Cardiac muscle cell (in vitro differentiated cells and primary cell): ENCODE results near the gene DCLK1. TPM values are rescaled to one million over a fixed set of nuclear protein-coding genes. Genes with fewer than 3 reads are reported as not detected.

Source experiments
- DNase-seq, 2 donors: peaks; one replicate each; pipeline versions ENCODE4 v3.0.0 to v3.0.0-alpha.2; 2010 to 2017; ENCODE audit warnings: low read depth in 1 of 2, low spot score in 1 of 2
- H3K27ac ChIP-seq: fragments of 200-600 bp; sonication (generic); 2 replicates; pipeline ENCODE4 v1.5.1; 2016
- H3K27me3 ChIP-seq: fragments of 200-600 bp; sonication (generic); 2 replicates; pipeline ENCODE4 v1.6.0; 2016; ENCODE audit warnings: control low read depth
- H3K36me3 ChIP-seq: fragments of 200-600 bp; sonication (generic); 2 replicates; pipeline ENCODE4 v1.5.1; 2016; ENCODE audit warnings: control low read depth
- H3K4me1 ChIP-seq: fragments of 200-600 bp; sonication (generic); 2 replicates; pipeline ENCODE4 v1.8.1; 2017; ENCODE audit warnings: low read depth, mild to moderate bottlenecking, mixed run types
- H3K4me3 ChIP-seq: fragments of 200-600 bp; sonication (generic); 2 replicates; pipeline ENCODE4 v1.5.1; 2016; ENCODE audit warnings: mild to moderate bottlenecking
- H3K9me3 ChIP-seq: fragments of 200-600 bp; sonication (generic); 2 replicates; pipeline ENCODE4 v1.5.1; 2017; ENCODE audit warnings: low read depth, mild to moderate bottlenecking, control low read depth
- polyA plus RNA-seq: library from polyadenylated mRNA; unstranded; fragments of >200 nt; fragmentation: Nextera tagmentation; extraction: Ambion mirVana; gene quantifications from 2 replicates; pipeline ENCODE4 v1.2.1, GENCODE V29; 2016
- total RNA-seq: library from RNA; depleted of rRNA; stranded (reverse); fragments of >200 nt; gene quantifications from 2 replicates; pipeline ENCODE4 v1.2.3, GENCODE V29; 2016
- TF ChIP-seq, protein P1 (sequence below): IDR thresholded peaks from 2 replicates; pipeline ENCODE4 v1.5.1; 2012; ENCODE audit warnings: low read depth, mild to moderate bottlenecking, low read length

The DCLK1 gene
- total and polyA plus RNA-seq, 2 experiments from 2014 or later: 0.09 TPM; not detected in 1

DNA sequence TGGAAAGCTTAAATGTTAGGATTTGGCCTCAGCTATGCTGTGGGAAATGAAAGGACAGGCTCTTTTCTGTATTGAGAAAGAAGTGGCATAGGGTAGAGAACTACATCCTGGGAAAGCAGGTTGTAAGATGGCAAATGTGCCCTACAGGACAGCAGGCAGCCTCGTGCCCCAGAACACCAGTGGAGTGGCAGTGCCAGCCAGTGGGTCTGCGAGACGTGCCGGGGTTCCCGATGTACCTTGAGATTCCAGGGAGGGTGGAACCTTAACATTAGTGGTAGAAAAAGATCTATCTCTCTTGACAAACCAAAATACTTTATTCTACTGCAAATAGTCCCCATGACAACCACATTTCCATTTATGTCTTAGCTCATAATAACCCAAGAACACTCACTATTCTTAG, 42.7 kb downstream of the DCLK1 start:
- H3K4me3 ChIP-seq: no peak overlapping the region
- H3K27ac ChIP-seq: no peak overlapping the region
- TF ChIP-seq, protein P1, sequence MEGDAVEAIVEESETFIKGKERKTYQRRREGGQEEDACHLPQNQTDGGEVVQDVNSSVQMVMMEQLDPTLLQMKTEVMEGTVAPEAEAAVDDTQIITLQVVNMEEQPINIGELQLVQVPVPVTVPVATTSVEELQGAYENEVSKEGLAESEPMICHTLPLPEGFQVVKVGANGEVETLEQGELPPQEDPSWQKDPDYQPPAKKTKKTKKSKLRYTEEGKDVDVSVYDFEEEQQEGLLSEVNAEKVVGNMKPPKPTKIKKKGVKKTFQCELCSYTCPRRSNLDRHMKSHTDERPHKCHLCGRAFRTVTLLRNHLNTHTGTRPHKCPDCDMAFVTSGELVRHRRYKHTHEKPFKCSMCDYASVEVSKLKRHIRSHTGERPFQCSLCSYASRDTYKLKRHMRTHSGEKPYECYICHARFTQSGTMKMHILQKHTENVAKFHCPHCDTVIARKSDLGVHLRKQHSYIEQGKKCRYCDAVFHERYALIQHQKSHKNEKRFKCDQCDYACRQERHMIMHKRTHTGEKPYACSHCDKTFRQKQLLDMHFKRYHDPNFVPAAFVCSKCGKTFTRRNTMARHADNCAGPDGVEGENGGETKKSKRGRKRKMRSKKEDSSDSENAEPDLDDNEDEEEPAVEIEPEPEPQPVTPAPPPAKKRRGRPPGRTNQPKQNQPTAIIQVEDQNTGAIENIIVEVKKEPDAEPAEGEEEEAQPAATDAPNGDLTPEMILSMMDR: no peak
- no peaks in the 10 kb centered on the region for H3K9me3 ChIP-seq
- no peaks in the 10 kb centered on the region for H3K36me3 ChIP-seq
- DNase-seq: no peak
- no peaks in the 10 kb centered on the region for H3K4me1 ChIP-seq
- no peaks in the 10 kb centered on the region for H3K27me3 ChIP-seq

DNA sequence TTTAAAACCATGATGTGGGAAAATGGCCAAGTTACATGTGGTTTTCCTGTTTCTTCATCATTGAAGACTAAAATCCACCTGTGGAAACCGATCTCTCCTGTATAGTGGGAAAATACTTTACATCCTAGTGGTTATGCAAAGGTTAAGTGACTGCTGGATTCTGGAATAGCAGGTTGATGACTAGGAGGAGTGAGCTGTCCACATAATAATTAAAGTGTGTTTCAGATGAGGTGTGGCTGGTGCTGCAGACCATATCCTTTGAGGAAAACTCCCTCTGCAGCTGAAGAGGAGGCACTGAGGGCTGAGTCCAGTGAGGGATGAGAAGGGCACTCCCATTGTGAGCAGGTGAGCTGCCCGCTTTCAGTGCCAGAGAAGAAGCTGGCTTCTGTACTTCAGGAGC, 43.2 kb downstream of the DCLK1 start:
- Histone ChIP-seq H3K36me3 (no peaks in the 10 kb centered on the region), H3K9me3 (no peaks in the 10 kb centered on the region), H3K4me1 (no peaks in the 10 kb centered on the region), H3K27me3 (no peaks in the 10 kb centered on the region), H3K27ac (no peak overlapping the region), H3K4me3 (no peak overlapping the region)
- DNase-seq: no peak
- TF ChIP-seq, protein P1: no peak

- DNase-seq: no peak
These were observed 45.1 kb downstream of the DCLK1 start for GRCh38 chr13:36086117-36086516.

GRCh38 chr13:36084131-36084530, 47.1 kb downstream of the DCLK1 start:
- TF ChIP-seq, protein P1: no peak
- no peaks in the 10 kb centered on the region for H3K27me3 ChIP-seq
- H3K36me3 ChIP-seq: no peaks in the 10 kb centered on the region
- H3K27ac ChIP-seq: no peak overlapping the region
- DNase-seq: no peak
- H3K9me3 ChIP-seq: no peaks in the 10 kb centered on the region
- no peaks in the 10 kb centered on the region for H3K4me1 ChIP-seq
- no peak overlapping the region for H3K4me3 ChIP-seq

More at GRCh38 chr13:36086117-36086516, 45.1 kb downstream of the DCLK1 start:
- Histone ChIP-seq H3K27me3 (no peaks in the 10 kb centered on the region), H3K4me1 (no peaks in the 10 kb centered on the region), H3K36me3 (no peaks in the 10 kb centered on the region), H3K4me3 (no peak overlapping the region), H3K9me3 (no peaks in the 10 kb centered on the region), H3K27ac (no peak overlapping the region)
- TF ChIP-seq, protein P1: no peak

- Histone ChIP-seq H3K36me3 (no peaks in the 10 kb centered on the region), H3K4me3 (no peak overlapping the region), H3K4me1 (no peaks in the 10 kb centered on the region), H3K27ac (no peak overlapping the region), H3K9me3 (no peaks in the 10 kb centered on the region), H3K27me3 (no peaks in the 10 kb centered on the region)
- DNase-seq: no peak
- TF ChIP-seq, protein P1: no peak
These were observed 48.4 kb downstream of the DCLK1 start for GRCh38 chr13:36082806-36083205.

DNA sequence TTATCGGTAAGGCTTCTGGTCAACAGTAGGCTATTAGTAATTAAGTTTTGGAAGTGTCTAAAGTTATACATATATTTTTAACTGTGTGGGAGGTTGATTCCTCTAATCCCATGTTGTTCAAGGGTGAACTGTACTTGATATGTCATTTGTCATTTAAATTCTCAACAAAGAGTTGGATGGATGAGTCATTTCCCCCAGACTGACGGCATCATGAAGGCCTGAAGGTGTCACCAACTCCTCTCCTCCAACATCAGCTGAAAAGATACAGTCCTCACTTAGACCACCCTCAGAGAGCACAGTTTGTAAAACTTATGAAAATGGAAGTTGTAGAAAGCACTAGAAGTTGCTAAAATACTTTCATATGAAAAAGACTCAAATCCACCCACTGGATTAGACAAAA, 48.8 kb downstream of the DCLK1 start:
- Histone ChIP-seq H3K4me1 (no peaks in the 10 kb centered on the region), H3K27ac (no peak overlapping the region), H3K36me3 (no peaks in the 10 kb centered on the region), H3K27me3 (no peaks in the 10 kb centered on the region), H3K9me3 (no peaks in the 10 kb centered on the region), H3K4me3 (no peak overlapping the region)
- TF ChIP-seq, protein P1: no peak
- DNase-seq: no peak
